Hepatocyte (in vitro differentiated cells): ENCODE data around the gene CALCB. TPM values are rescaled to one million over a fixed set of nuclear protein-coding genes. Genes with fewer than 3 reads are reported as not detected.
"Not testable (repeated sequence)": the region's sequence is repeated elsewhere in the genome, so short reads cannot be mapped to it uniquely, and the experiment has no call there.

Experiments used
- DNase-seq: peaks from one replicate; pipeline ENCODE4 v3.0.0-alpha.2; 2016; ENCODE audit warnings: low spot score
- H2AFZ ChIP-seq: fragments of 200-600 bp; sonication (generic); 2 replicates; pipeline ENCODE4 v1.6.0; 2016; ENCODE audit warnings: antibody characterized with exemption, mild to moderate bottlenecking
- H3K27ac ChIP-seq: fragments of 200-600 bp; sonication (generic); 2 replicates; pipeline ENCODE4 v1.5.1; 2016; ENCODE audit warnings: mild to moderate bottlenecking
- H3K27me3 ChIP-seq: fragments of 200-600 bp; sonication (generic); 2 replicates; pipeline ENCODE4 v1.6.1; 2016
- H3K36me3 ChIP-seq: fragments of 200-600 bp; sonication (generic); replicated peaks from 2 replicates; pipeline ENCODE4 v1.5.1; 2016; ENCODE audit warnings: low read depth; ENCODE audit not compliant: insufficient read depth
- H3K4me1 ChIP-seq: fragments of 200-600 bp; sonication (generic); 2 replicates; pipeline ENCODE4 v1.5.1; 2016; ENCODE audit warnings: mild to moderate bottlenecking, moderate library complexity; ENCODE audit not compliant: insufficient read depth
- H3K4me2 ChIP-seq: fragments of 200-600 bp; sonication (generic); 2 replicates; pipeline ENCODE4 v1.6.0; 2016
- H3K4me3 ChIP-seq: fragments of 200-600 bp; sonication (generic); 2 replicates; pipeline ENCODE4 v1.5.1; 2016; ENCODE audit warnings: mild to moderate bottlenecking
- H3K79me2 ChIP-seq: fragments of 200-600 bp; sonication (generic); 2 replicates; pipeline ENCODE4 v1.6.0; 2017; ENCODE audit warnings: mild to moderate bottlenecking
- H3K9me2 ChIP-seq: fragments of 200-600 bp; sonication (generic); replicated peaks from 2 replicates; pipeline ENCODE4 v1.6.0; 2017; ENCODE audit warnings: mild to moderate bottlenecking; ENCODE audit not compliant: insufficient read depth
- H3K9me3 ChIP-seq: fragments of 200-600 bp; sonication (generic); 2 replicates; pipeline ENCODE4 v1.5.1; 2016; ENCODE audit warnings: low read depth, mild to moderate bottlenecking
- H4K20me1 ChIP-seq: fragments of 200-600 bp; sonication (generic); 2 replicates; pipeline ENCODE4 v1.6.0; 2016; ENCODE audit warnings: mild to moderate bottlenecking; ENCODE audit not compliant: insufficient read depth, poor library complexity, severe bottlenecking
- EZH2 ChIP-seq: fragments of 200-600 bp; sonication (generic); IDR thresholded peaks from 2 replicates; pipeline ENCODE4 v1.6.1; 2016; ENCODE audit warnings: antibody characterized with exemption, mild to moderate bottlenecking, borderline replicate concordance
- EZH2phosphoT487 ChIP-seq: fragments of 200-600 bp; sonication (generic); IDR thresholded peaks from one replicate; pipeline ENCODE4 v1.6.1; 2018; ENCODE audit warnings: antibody characterized with exemption, mild to moderate bottlenecking, low read depth, moderate library complexity; ENCODE audit not compliant: unreplicated experiment, severe bottlenecking
- WGBS: methylation state at CpG from one replicate; pipeline ENCODE4 v1.1.6; 2016; ENCODE audit warnings: low lambda C conversion rate; ENCODE audit errors: missing lambda C conversion rate; 5-methylcytosine and 5-hydroxymethylcytosine counted together
- polyA plus RNA-seq: library from polyadenylated mRNA; unstranded; fragments of >200 nt; fragmentation: Nextera tagmentation; extraction: Ambion mirVana; gene quantifications from 2 replicates; pipeline ENCODE4 v1.2.1, GENCODE V29; 2016
- total RNA-seq: library from RNA; depleted of rRNA; stranded (reverse); fragments of >200 nt; gene quantifications from 2 replicates; pipeline ENCODE4 v1.2.3, GENCODE V29; 2014
- TF ChIP-seq, protein P1 (sequence below): fragments of 200-600 bp; sonication (generic); IDR thresholded peaks from 2 replicates; pipeline ENCODE4 v1.5.1; 2016; ENCODE audit warnings: antibody characterized with exemption, mild to moderate bottlenecking; ENCODE audit not compliant: poor library complexity

Gene CALCB
- total and polyA plus RNA-seq, 2 experiments from 2014 or later, result 0.13 to 0.50 TPM

DNA sequence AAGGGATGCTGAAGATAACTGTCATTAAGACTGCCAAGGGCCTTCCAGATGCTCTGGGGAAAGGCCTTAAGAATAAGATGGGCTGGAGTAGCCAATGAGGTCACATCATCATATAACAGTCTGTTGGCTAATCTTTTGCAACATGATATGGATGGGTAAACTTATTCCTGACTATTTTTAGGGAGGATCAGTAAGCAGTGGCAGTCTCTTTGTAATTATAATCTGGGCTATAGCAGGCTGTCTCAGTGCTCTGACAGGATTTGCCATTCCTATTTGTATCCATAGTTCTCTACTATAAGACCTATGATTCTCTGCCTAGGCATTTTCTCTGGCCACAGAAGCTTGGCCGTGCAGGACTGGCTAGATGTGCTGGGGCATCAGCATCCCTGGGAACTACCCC, 16.1 kb upstream of the CALCB start:
- Histone ChIP-seq H3K4me1 (no peaks in the 10 kb centered on the region), H3K79me2 (no peaks in the 10 kb centered on the region), H3K4me2 (no peak overlapping the region), H3K9me3 (no peaks in the 10 kb centered on the region), H3K27me3 (no peaks in the 10 kb centered on the region), H4K20me1 (no peaks in the 10 kb centered on the region), H3K4me3 (no peak overlapping the region), H3K36me3 (no peaks in the 10 kb centered on the region), H2AFZ (no peak overlapping the region), H3K9me2 (no peaks in the 10 kb centered on the region), H3K27ac (no peak overlapping the region)
- TF ChIP-seq EZH2phosphoT487, result no peak
- TF ChIP-seq, protein P1, sequence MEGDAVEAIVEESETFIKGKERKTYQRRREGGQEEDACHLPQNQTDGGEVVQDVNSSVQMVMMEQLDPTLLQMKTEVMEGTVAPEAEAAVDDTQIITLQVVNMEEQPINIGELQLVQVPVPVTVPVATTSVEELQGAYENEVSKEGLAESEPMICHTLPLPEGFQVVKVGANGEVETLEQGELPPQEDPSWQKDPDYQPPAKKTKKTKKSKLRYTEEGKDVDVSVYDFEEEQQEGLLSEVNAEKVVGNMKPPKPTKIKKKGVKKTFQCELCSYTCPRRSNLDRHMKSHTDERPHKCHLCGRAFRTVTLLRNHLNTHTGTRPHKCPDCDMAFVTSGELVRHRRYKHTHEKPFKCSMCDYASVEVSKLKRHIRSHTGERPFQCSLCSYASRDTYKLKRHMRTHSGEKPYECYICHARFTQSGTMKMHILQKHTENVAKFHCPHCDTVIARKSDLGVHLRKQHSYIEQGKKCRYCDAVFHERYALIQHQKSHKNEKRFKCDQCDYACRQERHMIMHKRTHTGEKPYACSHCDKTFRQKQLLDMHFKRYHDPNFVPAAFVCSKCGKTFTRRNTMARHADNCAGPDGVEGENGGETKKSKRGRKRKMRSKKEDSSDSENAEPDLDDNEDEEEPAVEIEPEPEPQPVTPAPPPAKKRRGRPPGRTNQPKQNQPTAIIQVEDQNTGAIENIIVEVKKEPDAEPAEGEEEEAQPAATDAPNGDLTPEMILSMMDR, result no peak
- WGBS, result 88% methylated on average over 1 of the region's 1 CpG
- DNase-seq, result no peak

DNA sequence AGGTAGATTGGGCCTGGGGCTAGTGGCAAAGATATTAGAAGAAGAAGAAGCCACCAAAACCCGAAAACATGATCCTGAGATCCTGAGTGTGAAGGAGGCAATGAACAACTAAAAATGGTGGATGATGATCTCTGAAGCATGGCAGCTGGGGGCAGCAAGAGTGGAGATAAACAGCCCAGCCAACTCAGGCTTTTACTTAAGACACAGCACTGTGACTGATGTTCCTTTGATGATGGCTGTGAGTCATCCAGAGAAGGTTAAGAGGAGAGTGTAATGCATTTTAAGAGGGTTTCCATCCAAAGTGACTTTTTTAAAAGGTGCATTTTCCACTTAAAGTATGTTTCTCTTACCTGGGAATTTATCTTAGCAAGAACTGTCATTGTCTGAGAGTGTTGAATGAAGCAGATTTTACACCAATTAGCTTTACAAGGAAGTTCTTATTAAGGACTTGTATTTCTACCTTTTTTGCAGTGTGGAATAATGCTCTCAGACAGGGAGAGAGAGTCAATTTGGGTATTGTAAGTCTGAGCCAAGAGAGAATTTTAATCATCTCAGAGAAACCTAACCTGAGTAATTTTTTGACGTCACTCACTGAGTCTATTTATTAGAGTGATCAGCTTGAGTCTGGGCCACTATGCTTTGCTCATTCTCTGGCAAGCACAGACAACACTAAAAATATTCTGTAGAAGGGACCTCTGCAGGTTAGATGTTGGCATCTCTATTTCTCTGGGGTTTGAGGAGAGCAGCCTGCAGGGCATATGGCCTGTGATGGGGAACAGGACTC, 14.1 kb upstream of the CALCB start:
- Histone ChIP-seq H3K9me3 (no peaks in the 10 kb centered on the region), H3K79me2 (no peaks in the 10 kb centered on the region), H3K4me3 (no peak overlapping the region), H4K20me1 (no peaks in the 10 kb centered on the region), H2AFZ (no peak overlapping the region), H3K27me3 (no peaks in the 10 kb centered on the region), H3K4me1 (no peaks in the 10 kb centered on the region), H3K9me2 (no peaks in the 10 kb centered on the region), H3K4me2 (no peak overlapping the region), H3K36me3 (no peaks in the 10 kb centered on the region), H3K27ac (no peak overlapping the region)
- no peak for DNase-seq
- 81% methylated on average over 2 of the region's 2 CpGs for WGBS
- TF ChIP-seq, protein P1, result no peak
- TF ChIP-seq EZH2, result no peak
- no peak for TF ChIP-seq EZH2phosphoT487

DNA sequence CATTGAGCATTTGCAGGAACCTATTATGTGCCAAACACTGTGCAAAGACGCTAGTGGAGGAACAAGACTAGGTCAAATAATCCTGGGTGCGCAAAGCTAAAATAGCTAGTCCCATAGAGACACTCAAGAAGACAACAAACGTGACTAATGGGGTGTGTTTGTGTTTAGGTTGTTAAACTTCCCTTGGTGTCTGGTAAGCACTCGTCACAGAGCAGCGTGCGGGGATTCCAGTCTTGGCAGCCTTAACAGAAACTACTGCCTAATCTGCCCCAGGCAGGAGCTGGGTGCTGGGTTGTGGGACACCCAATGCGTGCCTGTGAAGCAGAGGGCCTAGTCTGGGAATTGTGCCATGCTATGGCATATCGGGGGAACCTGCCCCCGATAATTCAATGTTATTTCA, 10.8 kb upstream of the CALCB start:
- H3K9me2 ChIP-seq, result no peaks in the 10 kb centered on the region
- no peak for DNase-seq
- H3K4me2 ChIP-seq, result no peak overlapping the region
- no peaks in the 10 kb centered on the region for H3K36me3 ChIP-seq
- H3K79me2 ChIP-seq, result no peaks in the 10 kb centered on the region
- no peaks in the 10 kb centered on the region for H3K9me3 ChIP-seq
- H3K4me1 ChIP-seq, result no peaks in the 10 kb centered on the region
- no peaks in the 10 kb centered on the region for H4K20me1 ChIP-seq
- H3K27me3 ChIP-seq, result no peaks in the 10 kb centered on the region
- H3K27ac ChIP-seq, result no peak overlapping the region
- 85% methylated on average over 9 of the region's 9 CpGs for WGBS
- H2AFZ ChIP-seq, result no peak overlapping the region
- H3K4me3 ChIP-seq, result no peak overlapping the region
- TF ChIP-seq, protein P1, result no peak
- TF ChIP-seq EZH2 (no peak), EZH2phosphoT487 (no peak)

DNA sequence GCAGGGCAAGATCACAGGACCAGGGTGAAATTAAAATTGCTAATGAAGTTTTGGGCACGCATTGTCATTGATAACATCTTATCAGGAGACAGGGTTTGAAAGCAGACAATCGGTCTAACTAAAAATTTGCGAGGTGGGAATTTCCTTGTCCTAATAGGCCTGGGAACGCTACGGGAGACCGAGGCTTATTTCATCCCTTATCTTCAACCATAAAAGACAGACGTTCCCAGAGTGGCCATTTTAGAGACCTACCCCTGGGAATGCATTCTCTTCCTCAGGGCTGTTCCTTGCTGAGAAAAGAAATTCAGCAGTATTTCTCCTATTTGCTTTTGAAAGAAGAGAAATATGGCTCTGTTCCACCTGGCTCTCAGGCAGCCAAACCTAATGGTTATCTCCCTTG, 3.6 kb upstream of the CALCB start:
- not testable (repeated sequence) for H4K20me1 ChIP-seq, DNase-seq, H3K4me2 ChIP-seq, H3K9me3 ChIP-seq, H3K27ac ChIP-seq, H3K79me2 ChIP-seq, H3K4me3 ChIP-seq, H3K9me2 ChIP-seq, H3K36me3 ChIP-seq, H2AFZ ChIP-seq
- Histone ChIP-seq H3K27me3 (peaks cover 17% of the 10 kb centered on the region), H3K4me1 (peaks cover 16% of the 10 kb centered on the region)
- 83% methylated on average over 7 of the region's 7 CpGs for WGBS
